HepG2 (cell line): ENCODE measurements around the gene CUL4A. TPM values are rescaled to one million over a fixed set of nuclear protein-coding genes. Genes with fewer than 3 reads are reported as not detected.

Experiments
- ATAC-seq: fragments of 200-7000 bp; cut with Tn5 transposase; 3 replicates; pipeline ENCODE4 v1.9.1; 2020; ENCODE audit warnings: mild to moderate bottlenecking, moderate library complexity
- BruUV-seq: library from RNA; stranded (reverse); fragments of 400-500 nt; replicated peaks from 2 replicates; lab custom pipeline; 2021; lab: Mats Ljungman, UMichigan
- CTCF ChIA-PET: fragments of 300-600 bp; formaldehyde crosslinking; extraction: SDS; loops from one replicate; lab custom pipeline; 2021; ENCODE audit warnings: low total read pairs, inconsistent platforms, low intra/inter-chr PET ratio; lab: Yijun Ruan, JAX
- POLR2A ChIA-PET: fragments of 350-600 bp; sonication (Branson Sonifier 250); formaldehyde crosslinking; loops from one replicate; lab custom pipeline; 2020; ENCODE audit warnings: antibody characterized with exemption, inconsistent platforms; lab: Yijun Ruan, JAX
- DNase-seq: peaks from one replicate; pipeline ENCODE4 v3.0.0-alpha.2; 2015; ENCODE audit warnings: low spot score
- FAIRE-seq: peaks from 3 replicates; lab custom pipeline; 2011; peaks lifted over from hg19 to GRCh38; lab: Jason Lieb, UNC
- H2AFZ ChIP-seq: one replicate; pipeline ENCODE4 v1.6.1; 2011; ENCODE audit warnings: low read length, inconsistent platforms
- H3K27ac ChIP-seq: fragments of 300-600 bp; 3 replicates; pipeline ENCODE4 v1.8.0; 2011; ENCODE audit warnings: mixed run types, mild to moderate bottlenecking, mixed read lengths, low read length, inconsistent platforms; ENCODE audit not compliant: insufficient read depth; ENCODE audit errors: extremely low read length
- H3K27me3 ChIP-seq, 2 experiments: fragments of 200-600 bp in 1 of 2; 2 replicates in 1 of 2; 3 replicates in 1 of 2; pipeline versions ENCODE4 v1.6.0 to v1.8.0; 2011; ENCODE audit warnings: low read length in 2 of 2, mild to moderate bottlenecking in 2 of 2, moderate library complexity in 2 of 2, inconsistent platforms in 1 of 2; ENCODE audit not compliant: insufficient read depth in 2 of 2, control insufficient read depth in 1 of 2
- H3K36me3 ChIP-seq, 2 experiments: fragments of 200-600 bp in 1 of 2; replicated peaks in 1 of 2; 2 replicates in 1 of 2; 3 replicates in 1 of 2; pipeline versions ENCODE4 v1.5.1 to v1.8.0; 2011; ENCODE audit warnings: low read length in 2 of 2, inconsistent platforms in 1 of 2; ENCODE audit not compliant: insufficient read depth in 2 of 2, control insufficient read depth in 1 of 2
- H3K4me1 ChIP-seq: 2 replicates; pipeline ENCODE4 v1.5.1; 2012; ENCODE audit warnings: low read length, inconsistent platforms; ENCODE audit not compliant: insufficient read depth
- H3K4me2 ChIP-seq: 2 replicates; pipeline ENCODE4 v1.6.0; 2011; ENCODE audit warnings: low read depth, low read length, inconsistent platforms
- H3K4me3 ChIP-seq, 3 experiments: fragments of 200-600 bp in 1 of 3; sonication (generic), shearing (Covaris generic) in 1 of 3; replicated peaks in 1 of 3; 2 replicates each; pipeline ENCODE4 v1.5.1; 2011 to 2016; ENCODE audit warnings: low read length in 3 of 3, inconsistent platforms in 2 of 3, low read depth in 2 of 3, mild to moderate bottlenecking in 2 of 3, control low read depth in 1 of 3, mixed read lengths in 1 of 3; ENCODE audit not compliant: insufficient read depth in 1 of 3
- H3K79me2 ChIP-seq: one replicate; pipeline ENCODE4 v1.6.1; 2011; ENCODE audit warnings: low read length, inconsistent platforms; ENCODE audit not compliant: insufficient read depth
- H3K9ac ChIP-seq: 2 replicates; pipeline ENCODE4 v1.6.0; 2011; ENCODE audit warnings: mild to moderate bottlenecking, low read depth, low read length, inconsistent platforms; ENCODE audit not compliant: insufficient read depth
- H3K9me3 ChIP-seq: 2 replicates; pipeline ENCODE4 v1.5.1; 2012; ENCODE audit warnings: mild to moderate bottlenecking, low read length
- H4K20me1 ChIP-seq: 2 replicates; pipeline ENCODE4 v1.6.0; 2011; ENCODE audit warnings: inconsistent platforms, mild to moderate bottlenecking, low read length, moderate library complexity; ENCODE audit not compliant: insufficient read depth
- CEBPB ChIP-seq: IDR thresholded peaks from 2 replicates; pipeline ENCODE4 v1.6.1; 2011; ENCODE audit warnings: low read depth, low read length, improper control_type of control experiment, borderline replicate concordance
- DNMT1 ChIP-seq: sonication (generic); formaldehyde crosslinking; IDR thresholded peaks from 2 replicates; pipeline ENCODE4 v1.5.1; 2020; ENCODE audit warnings: mild to moderate bottlenecking, missing genetic modification reagents
- GTF2F1 ChIP-seq: fragments of 150-350 bp; IDR thresholded peaks from 2 replicates; pipeline ENCODE4 v1.6.1; 2014; ENCODE audit warnings: low read length
- MXI1 ChIP-seq: IDR thresholded peaks from 3 replicates; pipeline ENCODE4 v1.6.1; 2012; ENCODE audit warnings: low read depth, low read length, inconsistent platforms, borderline replicate concordance
- NPAS2 ChIP-seq: sonication (generic); formaldehyde crosslinking; IDR thresholded peaks from 2 replicates; pipeline ENCODE4 v1.8.0; 2022; ENCODE audit warnings: mild to moderate bottlenecking, missing genetic modification reagents, borderline replicate concordance
- ONECUT2 ChIP-seq: sonication (generic); formaldehyde crosslinking; IDR thresholded peaks from 2 replicates; pipeline ENCODE4 v1.4.0; 2020; ENCODE audit warnings: missing genetic modification reagents
- SUZ12 ChIP-seq: fragments of 150-350 bp; IDR thresholded peaks from 2 replicates; pipeline ENCODE4 v1.6.1; 2014; ENCODE audit warnings: low read depth, low read length
- TP53 ChIP-seq: sonication (generic); formaldehyde crosslinking; conservative IDR thresholded peaks from 2 replicates; pipeline ENCODE4 v1.4.0; 2020; ENCODE audit warnings: missing genetic modification reagents
- ZNF230 ChIP-seq: sonication (generic); formaldehyde crosslinking; IDR thresholded peaks from 2 replicates; pipeline ENCODE4 v1.4.0; 2020; ENCODE audit warnings: mild to moderate bottlenecking, missing genetic modification reagents
- ZNF350 ChIP-seq: sonication (generic); formaldehyde crosslinking; IDR thresholded peaks from 2 replicates; pipeline ENCODE4 v1.4.0; 2020; ENCODE audit warnings: mild to moderate bottlenecking, low read depth, missing genetic modification reagents, borderline replicate concordance
- ZSCAN29 ChIP-seq: sonication (generic); formaldehyde crosslinking; conservative IDR thresholded peaks from 2 replicates; pipeline ENCODE4 v1.4.0; 2020; ENCODE audit warnings: mild to moderate bottlenecking, missing genetic modification reagents
- WGBS: methylation state at CpG from one replicate; pipeline ENCODE4 v1.1.6; 2017; ENCODE audit warnings: low lambda C conversion rate; 5-methylcytosine and 5-hydroxymethylcytosine counted together
- in situ Hi-C: cut with HindIII; loops from 2 replicates; pipeline ENCODE4 v1.10.0; 2017; ENCODE audit warnings: low pct_unique_long_range_greater_than_20kb; ENCODE audit not compliant: extremely low pct_ligation_motif_present
- intact Hi-C: fragments of 100-400 bp; cut with micrococcal nuclease; formaldehyde crosslinking; loops from one replicate; pipeline ENCODE4 v1.10.0; 2022; ENCODE audit not compliant: unreplicated experiment
- polyA plus RNA-seq, 8 experiments: library from polyadenylated mRNA; depleted of rRNA in 3 of 8; stranded (reverse) in 7 of 8; unstranded in 1 of 8; fragments of >200 nt; fragmentation: Illumina TruSeq in 4 of 8; extraction: Trizol in 4 of 8; gene quantifications; 2 replicates each; pipeline versions ENCODE4 v1.2.1 to v1.2.3, GENCODE V29; 2011 to 2016; ENCODE audit warnings: low read depth in 4 of 8, missing spikeins in 1 of 8, mixed read lengths in 1 of 8; ENCODE audit not compliant: insufficient read depth in 1 of 8
- total RNA-seq, 5 experiments: library from RNA; depleted of rRNA; stranded (reverse); fragments of >200 nt; fragmentation: Illumina TruSeq; extraction: Trizol; gene quantifications; 2 replicates each; pipeline ENCODE4 v1.2.3, GENCODE V29; 2016; ENCODE audit warnings: low read depth in 1 of 5
- TF ChIP-seq, protein P1 (sequence below): sonication (generic); formaldehyde crosslinking; IDR thresholded peaks from 2 replicates; pipeline ENCODE4 v1.4.0; 2020; ENCODE audit warnings: missing genetic modification reagents, borderline replicate concordance
- TF ChIP-seq, protein P2 (sequence below): sonication (generic); formaldehyde crosslinking; IDR thresholded peaks from 2 replicates; pipeline ENCODE4 v1.4.0; 2020; ENCODE audit warnings: missing genetic modification reagents, borderline replicate concordance

The CUL4A gene
- total and polyA plus RNA-seq, 2 of the 13 experiments (the other 11 are each of a cell fraction or from before 2014, with no cell fraction given), result 51.2 to 75.3 TPM

GRCh38 chr13:113168211-113168610 lies 41.2 kb upstream of the CUL4A start (continued):
- TF ChIP-seq, protein P1, sequence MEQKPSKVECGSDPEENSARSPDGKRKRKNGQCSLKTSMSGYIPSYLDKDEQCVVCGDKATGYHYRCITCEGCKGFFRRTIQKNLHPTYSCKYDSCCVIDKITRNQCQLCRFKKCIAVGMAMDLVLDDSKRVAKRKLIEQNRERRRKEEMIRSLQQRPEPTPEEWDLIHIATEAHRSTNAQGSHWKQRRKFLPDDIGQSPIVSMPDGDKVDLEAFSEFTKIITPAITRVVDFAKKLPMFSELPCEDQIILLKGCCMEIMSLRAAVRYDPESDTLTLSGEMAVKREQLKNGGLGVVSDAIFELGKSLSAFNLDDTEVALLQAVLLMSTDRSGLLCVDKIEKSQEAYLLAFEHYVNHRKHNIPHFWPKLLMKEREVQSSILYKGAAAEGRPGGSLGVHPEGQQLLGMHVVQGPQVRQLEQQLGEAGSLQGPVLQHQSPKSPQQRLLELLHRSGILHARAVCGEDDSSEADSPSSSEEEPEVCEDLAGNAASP (CRISPR knock-in tag), result no peak
- TF ChIP-seq ZNF230 (CRISPR knock-in tag), result no peak

GRCh38 chr13:113169277-113170272 lies 39.8 kb upstream of the CUL4A start:
- FAIRE-seq (peak; percentile 84), DNase-seq (peak; percentile 83), ATAC-seq (peak; percentile 91)
- Histone ChIP-seq H2AFZ (no peak overlapping the region), H3K79me2 (no peaks in the 10 kb centered on the region), H3K36me3 (peaks cover 0 to 18% of the 10 kb centered on the region in 2 experiments; a peak in 3 of 5 replicates), H3K9me3 (no peaks in the 10 kb centered on the region), H3K9ac (peak overlapping the region; percentile 32; the same call in 1 of the 2 replicates), H3K4me1 (peaks cover 39% of the 10 kb centered on the region), H3K4me2 (peak overlapping the region; percentile 78), H4K20me1 (no peaks in the 10 kb centered on the region), H3K27me3 (no peaks in the 10 kb centered on the region), H3K4me3 (peak overlapping the region in 2 of 3 experiments; percentile 28 to 45; a peak in 2 of 6 replicates), H3K27ac (peak overlapping the region; percentile 73)
- POLR2A ChIA-PET, result interaction anchor here (1.2 to 2.3 kb wide), 8 partner anchors 8 to 47 kb away, joined by 3 to 13 read pairs (median 10); partner anchors contain the start of genes CUL4A, F10, PCID2 and PROZ
- intact Hi-C loops, result no loop called here
- CTCF ChIA-PET, result no interaction called here
- no TSS peak for BruUV-seq
- in situ Hi-C loops, result no loop called here
- 25% methylated on average over 13 of the region's 13 CpGs for WGBS
- TF ChIP-seq GTF2F1 (no peak), MXI1 (no peak), DNMT1 (CRISPR knock-in tag) (no peak), TP53 (CRISPR knock-in tag) (no peak), ZSCAN29 (CRISPR knock-in tag) (no peak), CEBPB (peak; percentile 38; the same call in 1 of the 2 replicates), NPAS2 (CRISPR knock-in tag) (no peak), ZNF350 (CRISPR knock-in tag) (0 out of 2 replicates have a peak, but pooled peaks have one; percentile 37), ONECUT2 (CRISPR knock-in tag) (0 out of 2 replicates have a peak, but pooled peaks have one; percentile 15), SUZ12 (no peak)
- TF ChIP-seq, protein P2, sequence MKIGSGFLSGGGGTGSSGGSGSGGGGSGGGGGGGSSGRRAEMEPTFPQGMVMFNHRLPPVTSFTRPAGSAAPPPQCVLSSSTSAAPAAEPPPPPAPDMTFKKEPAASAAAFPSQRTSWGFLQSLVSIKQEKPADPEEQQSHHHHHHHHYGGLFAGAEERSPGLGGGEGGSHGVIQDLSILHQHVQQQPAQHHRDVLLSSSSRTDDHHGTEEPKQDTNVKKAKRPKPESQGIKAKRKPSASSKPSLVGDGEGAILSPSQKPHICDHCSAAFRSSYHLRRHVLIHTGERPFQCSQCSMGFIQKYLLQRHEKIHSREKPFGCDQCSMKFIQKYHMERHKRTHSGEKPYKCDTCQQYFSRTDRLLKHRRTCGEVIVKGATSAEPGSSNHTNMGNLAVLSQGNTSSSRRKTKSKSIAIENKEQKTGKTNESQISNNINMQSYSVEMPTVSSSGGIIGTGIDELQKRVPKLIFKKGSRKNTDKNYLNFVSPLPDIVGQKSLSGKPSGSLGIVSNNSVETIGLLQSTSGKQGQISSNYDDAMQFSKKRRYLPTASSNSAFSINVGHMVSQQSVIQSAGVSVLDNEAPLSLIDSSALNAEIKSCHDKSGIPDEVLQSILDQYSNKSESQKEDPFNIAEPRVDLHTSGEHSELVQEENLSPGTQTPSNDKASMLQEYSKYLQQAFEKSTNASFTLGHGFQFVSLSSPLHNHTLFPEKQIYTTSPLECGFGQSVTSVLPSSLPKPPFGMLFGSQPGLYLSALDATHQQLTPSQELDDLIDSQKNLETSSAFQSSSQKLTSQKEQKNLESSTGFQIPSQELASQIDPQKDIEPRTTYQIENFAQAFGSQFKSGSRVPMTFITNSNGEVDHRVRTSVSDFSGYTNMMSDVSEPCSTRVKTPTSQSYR (CRISPR knock-in tag), result peak; percentile 75; the same call in 1 of the 2 replicates
